HG03442 (cell line): ENCODE data around the gene DSC1.

ENCODE experiments used
- ATAC-seq: cut with Tn5 transposase; IDR thresholded peaks from one replicate; pipeline ENCODE4 v1.9.1; 2021; ENCODE audit warnings: mild to moderate bottlenecking, moderate library complexity; ENCODE audit not compliant: unreplicated experiment

The DSC1 gene, protein sequence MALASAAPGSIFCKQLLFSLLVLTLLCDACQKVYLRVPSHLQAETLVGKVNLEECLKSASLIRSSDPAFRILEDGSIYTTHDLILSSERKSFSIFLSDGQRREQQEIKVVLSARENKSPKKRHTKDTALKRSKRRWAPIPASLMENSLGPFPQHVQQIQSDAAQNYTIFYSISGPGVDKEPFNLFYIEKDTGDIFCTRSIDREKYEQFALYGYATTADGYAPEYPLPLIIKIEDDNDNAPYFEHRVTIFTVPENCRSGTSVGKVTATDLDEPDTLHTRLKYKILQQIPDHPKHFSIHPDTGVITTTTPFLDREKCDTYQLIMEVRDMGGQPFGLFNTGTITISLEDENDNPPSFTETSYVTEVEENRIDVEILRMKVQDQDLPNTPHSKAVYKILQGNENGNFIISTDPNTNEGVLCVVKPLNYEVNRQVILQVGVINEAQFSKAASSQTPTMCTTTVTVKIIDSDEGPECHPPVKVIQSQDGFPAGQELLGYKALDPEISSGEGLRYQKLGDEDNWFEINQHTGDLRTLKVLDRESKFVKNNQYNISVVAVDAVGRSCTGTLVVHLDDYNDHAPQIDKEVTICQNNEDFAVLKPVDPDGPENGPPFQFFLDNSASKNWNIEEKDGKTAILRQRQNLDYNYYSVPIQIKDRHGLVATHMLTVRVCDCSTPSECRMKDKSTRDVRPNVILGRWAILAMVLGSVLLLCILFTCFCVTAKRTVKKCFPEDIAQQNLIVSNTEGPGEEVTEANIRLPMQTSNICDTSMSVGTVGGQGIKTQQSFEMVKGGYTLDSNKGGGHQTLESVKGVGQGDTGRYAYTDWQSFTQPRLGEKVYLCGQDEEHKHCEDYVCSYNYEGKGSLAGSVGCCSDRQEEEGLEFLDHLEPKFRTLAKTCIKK

DNA sequence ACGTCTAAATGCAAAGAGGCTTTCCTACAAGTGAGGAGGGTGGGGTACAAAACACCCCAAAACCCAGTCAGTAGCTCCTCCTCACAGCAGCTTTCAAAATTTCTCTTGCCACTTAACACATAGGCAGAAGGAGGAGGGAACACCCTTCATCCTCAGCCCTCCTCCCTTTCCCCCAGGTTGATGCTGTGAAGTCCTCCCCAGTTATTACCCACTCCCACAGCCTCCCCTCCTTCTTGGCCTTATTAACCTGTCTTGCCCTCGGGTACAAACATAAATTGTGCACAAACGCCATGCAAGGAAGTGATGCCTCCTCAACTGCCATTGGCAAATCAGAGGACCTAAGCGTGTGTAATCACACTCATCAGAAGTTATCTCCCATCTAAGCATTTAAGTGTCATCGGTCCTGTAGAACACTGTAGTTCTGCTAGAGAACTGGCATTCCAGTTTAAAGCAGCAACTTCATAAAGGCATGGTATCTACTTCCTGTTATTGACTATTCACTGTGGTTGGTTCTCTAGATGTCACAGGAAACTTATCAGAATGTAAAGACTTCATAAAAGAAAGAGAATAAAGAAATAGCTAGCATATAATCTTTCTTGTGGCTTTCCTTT lies at the start of gene DSC1:
Gene DSC1, minus strand, starts transcription at position 32 of the 611 bp plus-strand sequence. CDS start 262 bp downstream, outside the sequence.
- ATAC-seq: no peak

DNA sequence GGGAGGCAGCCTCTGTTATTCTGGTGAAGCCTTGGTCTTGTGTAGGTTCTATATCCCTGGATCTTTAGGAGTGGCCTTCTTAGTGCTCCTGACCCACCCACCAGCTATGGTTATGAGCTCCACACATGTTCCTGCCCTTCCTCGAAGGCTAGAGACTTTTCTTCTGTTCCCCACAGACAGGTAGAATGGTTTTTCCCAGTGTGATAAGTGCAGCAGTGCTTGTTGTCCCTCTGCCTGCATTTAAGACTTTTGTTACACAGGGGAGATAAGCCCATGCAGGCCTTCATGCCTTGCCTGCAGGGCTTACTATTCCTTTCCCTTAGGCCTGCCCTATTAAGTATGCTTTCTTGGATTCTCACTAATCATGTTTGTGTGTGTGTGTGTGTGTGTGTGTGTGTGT lies 48.4 kb upstream of the DSC1 start:
- ATAC-seq: no peak

DNA sequence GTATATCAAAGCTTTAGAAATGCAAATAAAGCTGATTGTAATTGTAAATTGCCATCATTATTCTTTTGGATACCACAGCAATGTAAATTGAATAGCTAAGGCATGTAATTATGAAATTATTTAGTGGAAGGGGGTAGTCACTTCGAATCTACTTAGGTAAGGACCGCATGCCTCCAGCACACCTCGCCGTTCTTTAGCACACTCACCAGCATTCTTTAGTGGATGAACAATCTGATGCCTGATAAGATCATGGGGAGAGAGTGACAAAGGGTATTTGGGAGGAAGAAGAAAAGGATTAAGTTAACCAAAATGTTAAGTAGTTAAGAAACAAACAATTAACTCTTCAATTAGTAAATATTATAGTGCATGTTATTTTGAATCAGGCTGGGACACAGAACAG lies 46.4 kb upstream of the DSC1 start:
- no peak for ATAC-seq

DNA sequence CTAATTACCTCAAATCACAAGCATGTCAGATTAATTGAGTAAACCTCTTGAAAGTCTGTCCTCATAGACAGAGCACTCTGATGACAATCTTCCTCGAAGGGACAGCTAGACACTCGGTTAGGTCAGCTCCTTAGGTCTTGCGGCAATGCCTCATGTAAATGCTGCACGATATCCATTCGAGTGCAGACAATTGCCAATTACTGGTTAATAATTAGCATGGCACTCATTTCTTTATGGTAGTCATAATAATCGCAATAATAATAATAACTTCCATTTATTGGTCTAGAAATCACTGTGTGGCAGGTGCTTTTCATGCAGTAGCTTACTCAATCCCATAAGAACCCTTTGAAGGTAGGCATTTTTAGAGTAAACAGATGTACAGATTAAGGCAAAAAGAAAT lies 44.7 kb upstream of the DSC1 start:
- ATAC-seq: no peak

DNA sequence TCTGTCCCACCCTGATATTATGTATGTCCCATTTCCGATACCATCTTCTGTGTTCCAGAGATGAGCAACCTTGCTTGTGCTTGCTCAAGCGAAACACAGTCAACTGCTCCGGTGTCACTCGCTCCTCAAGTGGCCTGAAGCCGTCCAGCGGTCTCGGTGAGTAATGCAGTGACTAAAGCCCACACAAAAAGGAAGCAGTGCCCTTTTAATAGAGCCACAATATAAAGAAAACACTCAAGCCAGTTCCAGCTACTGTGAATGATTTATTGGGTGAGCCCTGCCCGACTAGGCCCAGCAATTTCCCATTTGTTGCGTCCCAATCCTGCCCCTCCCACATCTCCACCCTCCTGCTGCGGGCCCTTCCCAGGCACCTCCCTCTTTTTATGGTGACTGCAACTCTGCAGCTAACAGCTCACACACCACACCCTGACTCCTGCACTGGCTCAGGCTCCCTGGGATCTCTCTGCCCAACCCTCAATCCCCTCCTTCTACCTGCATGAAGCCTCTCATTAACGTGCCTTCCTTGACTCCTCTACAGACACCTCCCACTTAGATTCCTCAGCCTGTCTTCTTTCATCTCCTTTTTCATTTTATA lies 44.2 kb upstream of the DSC1 start:
- ATAC-seq: peak; percentile 94

DNA sequence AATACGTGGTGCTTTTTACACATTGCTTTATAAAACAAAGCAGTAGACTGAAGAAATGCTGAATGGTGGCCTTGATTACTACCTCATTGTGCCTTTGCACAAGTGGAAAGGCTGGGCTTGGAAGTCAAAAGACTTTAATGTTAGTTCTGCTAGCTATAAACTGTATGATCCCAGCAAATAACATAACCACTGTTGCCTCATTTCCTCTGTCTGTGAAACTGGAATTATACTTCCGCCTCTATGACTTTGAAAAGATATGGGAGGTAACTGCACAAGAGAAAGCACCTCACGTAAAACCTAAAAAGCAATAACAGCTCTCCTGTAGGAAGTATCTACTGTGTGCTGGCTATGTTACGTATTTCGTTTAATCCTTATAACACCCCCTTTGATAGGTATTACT lies 43.4 kb upstream of the DSC1 start:
- ATAC-seq: no peak

DNA sequence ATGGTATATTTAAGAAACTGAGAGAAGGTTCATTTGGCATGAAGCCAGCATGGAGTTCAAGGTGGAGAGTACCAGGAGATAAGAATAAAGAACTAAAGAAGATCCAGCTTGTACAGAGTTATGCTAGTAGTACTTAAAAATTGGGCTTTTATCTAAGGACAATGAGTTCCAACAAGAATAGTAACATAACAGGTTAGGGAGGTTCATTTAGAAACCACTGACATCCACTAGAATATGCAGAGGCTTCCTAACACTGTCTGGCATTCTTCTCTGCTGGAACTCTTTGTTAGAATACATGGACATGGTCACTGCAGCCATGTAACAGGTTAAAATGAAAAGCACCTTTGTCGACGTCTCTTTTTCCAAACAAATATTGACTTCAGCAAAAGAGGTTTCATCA lies 42.6 kb upstream of the DSC1 start:
- ATAC-seq: no peak

DNA sequence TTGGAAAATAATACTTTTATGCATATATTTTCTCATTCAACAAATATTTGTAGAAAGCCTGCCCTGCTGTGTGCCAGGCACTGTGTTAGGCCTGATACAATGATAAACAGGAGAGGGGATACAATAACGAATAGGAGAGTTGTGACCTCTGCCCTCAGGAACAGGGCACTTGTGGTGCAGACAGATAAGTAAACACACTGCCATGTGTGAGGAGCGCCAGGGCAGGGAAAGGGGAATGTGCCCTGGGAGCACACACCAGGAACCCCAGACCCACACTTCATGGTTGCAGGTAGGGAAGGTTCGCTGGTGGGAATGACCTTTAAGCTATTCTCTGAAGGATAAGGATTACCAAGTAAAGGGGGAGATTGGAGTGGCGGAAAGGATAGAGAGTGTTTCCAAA lies 42.2 kb upstream of the DSC1 start:
- no peak for ATAC-seq

DNA sequence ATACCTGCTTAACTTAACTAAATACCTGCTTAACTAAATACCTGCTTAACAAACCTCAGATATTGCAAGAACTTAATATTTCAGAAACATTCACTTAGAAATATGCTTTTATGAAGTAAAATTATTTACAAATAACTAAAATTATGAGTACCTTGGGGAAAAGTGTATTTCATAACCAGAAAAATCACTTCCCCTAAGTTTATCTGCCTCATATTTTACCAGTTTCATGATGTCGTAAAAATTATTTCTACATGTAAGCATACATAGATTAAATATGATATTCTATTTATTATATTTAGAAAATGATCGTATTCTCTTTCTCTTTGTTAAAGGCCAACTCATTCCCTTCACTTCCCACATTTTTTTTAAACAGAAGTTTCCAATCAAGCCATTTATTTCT lies 41.5 kb upstream of the DSC1 start:
- no peak for ATAC-seq

DNA sequence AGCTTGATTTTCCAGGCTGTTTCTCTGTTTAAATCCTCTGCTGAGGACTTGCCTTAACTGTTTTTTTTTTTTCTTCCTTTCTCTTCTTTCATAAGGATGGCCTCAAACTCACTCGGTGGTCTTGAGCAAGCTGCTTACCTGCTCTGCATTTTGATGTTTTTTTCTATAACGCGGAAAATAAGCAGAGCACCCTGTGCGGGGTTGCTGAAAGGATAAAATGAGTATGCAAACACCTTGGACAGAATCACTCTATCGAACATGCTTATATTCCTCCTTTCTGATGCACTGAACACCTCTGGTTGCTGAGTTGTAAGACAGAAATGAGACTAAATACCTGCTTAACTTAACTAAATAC lies 41.1 kb upstream of the DSC1 start:
- no peak for ATAC-seq

DNA sequence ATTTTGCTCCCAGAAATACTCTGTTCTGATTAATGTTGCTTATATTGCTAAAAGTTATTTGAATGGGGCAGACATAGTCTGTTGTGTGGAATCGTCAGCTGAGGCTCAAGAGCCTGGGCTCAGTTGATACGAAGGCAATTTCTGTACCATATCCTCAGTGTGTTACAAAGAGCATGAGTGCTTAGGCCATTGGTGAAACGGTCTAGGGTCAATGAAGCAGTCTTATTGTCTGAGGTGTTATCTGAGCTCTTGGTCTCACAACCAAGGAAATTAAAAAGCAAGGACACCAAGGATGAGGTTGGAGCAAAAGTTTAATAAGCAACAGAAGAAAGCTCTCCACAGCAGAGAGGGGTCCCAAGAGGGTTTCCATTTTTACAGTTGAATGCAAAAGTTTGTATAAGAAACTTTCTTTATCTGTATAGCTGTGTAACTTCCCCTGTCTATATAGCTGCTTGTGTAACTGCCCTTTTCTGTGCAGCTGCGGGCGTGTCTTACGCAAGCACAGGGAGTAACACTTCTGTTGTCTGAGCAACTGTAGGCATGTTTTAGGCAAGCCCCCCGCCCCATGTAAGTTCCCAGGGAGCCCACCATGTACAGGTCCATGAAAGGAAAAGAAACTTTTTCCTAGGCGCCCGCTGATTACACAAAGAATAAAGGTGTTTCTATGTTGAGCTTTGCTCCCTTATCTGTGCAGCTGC lies 40.6 kb upstream of the DSC1 start:
- ATAC-seq: no peak

DNA sequence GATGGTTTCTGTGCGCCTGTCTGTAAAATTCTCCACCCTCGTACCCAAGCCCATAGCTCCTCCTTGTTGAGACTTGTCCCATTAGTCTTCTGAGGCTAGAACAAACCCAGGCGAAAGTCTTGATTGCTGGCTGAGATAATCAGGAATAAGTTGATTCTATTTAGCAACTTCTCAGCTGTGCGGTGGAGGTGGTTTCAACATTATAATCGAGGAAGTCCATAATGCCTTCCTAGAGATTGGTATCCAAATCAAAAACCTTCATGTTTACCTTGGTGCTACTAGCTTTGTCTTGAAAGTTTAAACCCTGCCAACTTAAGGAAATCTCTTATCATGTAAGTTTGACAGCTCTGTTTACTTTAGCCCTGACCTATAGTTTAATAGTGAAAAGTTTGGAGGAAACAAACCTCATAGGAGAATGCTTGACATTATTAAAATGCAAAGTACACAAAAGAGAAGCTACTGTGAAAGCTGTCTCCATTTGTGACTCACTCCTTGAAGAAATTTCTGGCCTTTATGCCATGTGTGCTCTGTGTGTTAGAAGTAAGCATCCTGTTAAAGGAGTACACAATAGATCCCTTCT lies 36.6 kb upstream of the DSC1 start:
- no peak for ATAC-seq

DNA sequence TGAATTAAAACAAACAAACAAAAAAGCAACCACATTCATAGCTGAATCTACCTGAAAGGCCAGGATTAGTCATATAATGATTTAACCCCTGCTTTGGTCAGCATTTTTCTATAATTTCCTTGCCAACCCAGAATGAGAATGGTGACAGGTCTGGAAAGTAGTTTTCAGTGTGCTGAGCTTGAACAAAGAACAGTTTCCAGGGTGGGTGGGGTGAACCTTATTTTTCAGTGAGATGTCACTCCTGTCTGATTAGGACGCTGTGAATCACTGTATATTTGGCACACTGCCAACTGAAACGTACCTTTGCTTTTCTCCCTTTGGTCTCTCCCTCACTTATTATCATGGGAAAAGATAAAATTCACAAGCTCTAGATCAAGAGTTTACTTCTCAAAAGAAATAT lies 35.0 kb upstream of the DSC1 start:
- ATAC-seq: no peak

DNA sequence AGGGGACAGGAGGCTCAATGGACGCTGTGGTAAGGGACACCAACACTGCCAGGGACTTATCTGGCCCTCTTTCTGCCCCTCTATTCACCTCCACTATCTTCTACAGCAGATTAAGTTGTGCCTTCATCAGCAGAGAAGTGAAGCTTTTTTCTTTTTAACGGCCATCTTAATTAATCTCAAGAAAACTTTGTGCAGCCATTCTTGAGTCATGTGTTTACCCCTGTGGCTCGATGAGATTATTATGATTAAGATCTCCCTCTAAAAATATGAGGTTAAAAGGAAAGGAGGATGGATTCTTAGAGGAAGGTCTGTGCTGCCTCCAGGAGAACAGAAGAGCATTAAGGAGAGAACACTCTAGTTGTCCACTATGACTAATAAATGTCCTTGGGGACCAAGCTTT lies 32.4 kb upstream of the DSC1 start:
- no peak for ATAC-seq

DNA sequence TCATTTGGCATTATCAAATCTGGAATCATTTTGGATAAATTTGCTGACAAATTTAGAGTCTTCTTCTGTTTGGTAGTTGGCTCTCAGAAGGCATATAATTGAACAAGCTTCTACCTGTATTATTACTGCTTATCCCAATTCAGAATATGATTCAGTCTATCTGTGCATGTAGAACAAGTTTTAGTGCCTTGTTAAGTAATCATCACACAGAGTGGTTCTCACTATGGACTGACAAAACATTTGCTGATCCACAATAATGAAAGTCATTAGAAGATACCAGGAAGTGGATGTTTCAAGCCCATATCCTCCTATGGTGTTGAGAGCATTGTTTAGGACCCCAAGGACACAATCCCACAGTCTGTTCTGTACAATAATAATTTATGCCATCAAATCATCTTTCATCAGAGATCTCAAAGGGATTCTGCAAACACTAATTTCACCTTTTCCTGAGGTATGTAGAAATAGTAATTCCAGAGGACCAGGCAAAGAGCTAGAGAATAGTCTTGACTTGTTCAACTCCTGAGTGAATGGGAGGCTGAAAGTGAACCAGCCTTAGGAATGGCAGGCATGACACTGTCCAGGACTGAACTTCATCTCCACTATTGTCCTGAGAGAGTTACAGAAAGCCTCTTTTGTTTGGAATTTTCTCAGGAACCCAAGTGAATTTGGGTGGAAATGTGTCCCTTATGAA lies 29.6 kb upstream of the DSC1 start:
- ATAC-seq: no peak

DNA sequence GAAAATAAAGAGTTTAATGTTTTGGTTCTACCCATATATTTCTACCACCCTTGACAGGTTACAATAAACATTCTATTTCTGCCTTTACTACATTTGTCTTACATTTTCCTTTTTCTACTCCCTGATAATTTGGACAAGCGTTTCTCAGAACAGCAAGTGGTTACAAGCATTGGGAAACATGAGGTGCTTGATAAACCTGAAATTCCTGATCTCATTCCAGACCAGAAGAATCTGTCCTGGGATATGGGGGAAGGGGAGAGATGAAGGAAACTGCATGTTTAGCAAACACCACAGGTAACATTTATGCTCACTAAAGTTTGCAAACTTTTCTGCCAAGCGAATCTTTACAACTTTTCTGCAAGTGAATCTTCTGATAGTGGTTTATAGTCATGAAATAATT lies 28.3 kb upstream of the DSC1 start:
- no peak for ATAC-seq

DNA sequence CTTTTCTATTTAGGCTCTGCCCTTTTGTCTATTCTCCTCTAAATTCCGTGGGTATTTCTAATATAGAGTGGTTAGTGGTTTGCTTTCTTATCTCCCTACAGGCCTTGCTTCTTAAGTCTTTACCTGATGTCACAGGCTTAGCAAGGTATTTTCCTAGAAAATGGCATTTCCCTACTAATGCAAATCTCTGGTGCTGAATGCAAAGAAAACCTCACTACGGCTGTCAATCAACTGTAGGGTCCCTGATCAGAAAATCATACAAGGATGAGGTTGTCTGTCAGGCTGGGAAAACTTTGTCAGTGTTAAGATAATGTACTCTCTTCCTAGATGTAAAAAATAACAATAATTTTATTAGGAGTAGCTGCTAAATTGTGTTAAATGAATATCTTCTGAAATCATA lies 27.1 kb upstream of the DSC1 start:
- no peak for ATAC-seq

DNA sequence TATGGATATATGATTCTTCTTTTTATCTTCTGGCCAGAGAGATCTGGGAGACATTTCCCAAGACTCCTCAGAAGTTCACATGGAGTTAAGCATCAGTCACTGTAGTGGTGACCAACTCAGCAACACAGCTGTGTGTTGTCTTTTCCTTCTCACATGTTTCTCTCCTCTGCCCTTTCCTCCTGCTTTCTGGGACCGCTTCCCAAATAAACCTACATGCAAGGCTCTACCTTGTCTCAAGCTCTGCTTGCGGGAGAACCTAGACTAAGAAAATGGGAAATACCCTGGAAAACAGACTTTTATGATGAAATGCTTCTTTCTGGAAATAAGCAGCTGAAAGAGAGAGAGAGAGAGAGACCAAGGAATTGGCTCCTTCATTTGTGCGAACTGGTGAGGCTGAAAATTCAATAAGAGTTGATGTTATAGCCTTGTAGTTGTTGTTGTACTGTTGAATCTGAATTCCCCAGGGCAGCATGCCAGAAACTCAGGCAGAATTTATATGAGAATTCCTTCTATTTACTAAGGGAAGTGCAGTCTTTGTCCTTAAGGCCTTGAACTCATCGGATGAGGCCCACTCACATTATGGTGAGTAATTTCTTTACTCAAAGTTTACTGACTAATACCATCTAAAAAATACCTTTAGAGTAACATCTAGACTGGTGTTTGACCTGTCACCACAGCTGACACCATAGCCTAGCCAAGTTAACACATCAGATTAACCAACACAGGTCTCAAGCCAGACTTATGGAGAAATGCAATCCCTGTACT lies 22.7 kb upstream of the DSC1 start:
- ATAC-seq: no peak

DNA sequence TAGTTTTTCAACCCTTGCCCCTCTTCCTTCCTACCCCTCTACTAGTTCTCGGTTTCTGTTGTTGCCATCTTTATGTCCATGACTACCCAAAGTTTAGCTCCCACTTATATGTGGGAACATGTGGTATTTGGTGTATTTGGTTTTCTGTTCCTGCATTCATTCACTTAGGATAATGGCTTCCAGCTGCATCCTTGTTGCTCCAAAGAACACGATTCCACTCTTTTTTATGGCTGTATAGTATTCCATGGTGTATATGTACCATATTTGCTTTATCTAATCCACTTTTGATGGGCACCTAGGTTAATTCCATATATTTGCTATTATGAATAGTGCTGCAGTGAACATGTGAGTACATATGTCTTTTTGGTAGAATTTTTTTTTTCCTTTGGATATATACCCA lies 20.6 kb upstream of the DSC1 start:
- no peak for ATAC-seq
